Brain microvascular endothelial cell (primary cell): ENCODE data around the gene PPIF.
A peak's percentile ranks its signal among the peaks of the same experiment; 100 is the strongest.

Experiments
- DNase-seq: peaks from one replicate; pipeline ENCODE4 v3.0.0-alpha.2; 2020
- H3K27ac ChIP-seq: fragments of 250-450 bp; sonication (Bioruptor Pico); 2 replicates; pipeline ENCODE4 v1.5.1; 2020; ENCODE audit warnings: mild to moderate bottlenecking, moderate library complexity
- H3K27me3 ChIP-seq: fragments of 250-450 bp; sonication (Bioruptor Pico); replicated peaks from 2 replicates; pipeline ENCODE4 v1.5.1; 2020; ENCODE audit warnings: mild to moderate bottlenecking
- H3K36me3 ChIP-seq: fragments of 250-450 bp; sonication (Bioruptor Pico); replicated peaks from 2 replicates; pipeline ENCODE4 v1.5.1; 2020; ENCODE audit warnings: mild to moderate bottlenecking
- H3K4me3 ChIP-seq: 2 replicates; pipeline ENCODE4 v1.5.1; 2011; ENCODE audit warnings: low read depth, mild to moderate bottlenecking, control low read depth, low read length, moderate library complexity
- CTCF ChIP-seq: IDR thresholded peaks from 2 replicates; pipeline ENCODE4 v1.5.1; 2011; ENCODE audit warnings: low read depth, mild to moderate bottlenecking, moderate library complexity, low read length, control low read depth, inconsistent platforms; ENCODE audit errors: missing control alignments
- in situ Hi-C: cut with HindIII; loops from 2 replicates; pipeline ENCODE4 v1.10.0; 2017; ENCODE audit warnings: low sequenced_read_pairs, low pct_ligation_motif_present

PPIF gene

GRCh38 chr10:79397575-79398303, 50.5 kb downstream of the PPIF start:
- Histone ChIP-seq H3K36me3 (peaks cover 3% of the 10 kb centered on the region), H3K27me3 (no peaks in the 10 kb centered on the region), H3K4me3 (no peak overlapping the region), H3K27ac (no peak overlapping the region)
- in situ Hi-C loops = no loop called here
- DNase-seq = no peak
- TF ChIP-seq CTCF = no peak

GRCh38 chr10:79398642-79399041, 51.4 kb downstream of the PPIF start:
- no peak overlapping the region for H3K4me3 ChIP-seq
- in situ Hi-C loops = no loop called here
- TF ChIP-seq CTCF = no peak
- no peak for DNase-seq
- H3K36me3 ChIP-seq = peaks cover 3% of the 10 kb centered on the region
- H3K27me3 ChIP-seq = no peaks in the 10 kb centered on the region
- peak overlapping the region; percentile 94 for H3K27ac ChIP-seq

- peak overlapping the region; percentile 94 for H3K27ac ChIP-seq
These were observed 52.1 kb downstream of the PPIF start for GRCh38 chr10:79399223-79399831.

GRCh38 chr10:79400146-79401004, 53.1 kb downstream of the PPIF start:
- Histone ChIP-seq H3K4me3 (no peak overlapping the region), H3K27ac (no peak overlapping the region), H3K36me3 (no peaks in the 10 kb centered on the region), H3K27me3 (no peaks in the 10 kb centered on the region)
- peak; percentile 87 for TF ChIP-seq CTCF
- DNase-seq = no peak
- in situ Hi-C loops = no loop called here

More at GRCh38 chr10:79399223-79399831, 52.1 kb downstream of the PPIF start:
- DNase-seq = peak; percentile 90
- H3K36me3 ChIP-seq = peaks cover under 1% of the 10 kb centered on the region
- no peak for TF ChIP-seq CTCF
- peak overlapping the region; percentile 12 for H3K4me3 ChIP-seq
- in situ Hi-C loops = no loop called here
- H3K27me3 ChIP-seq = no peaks in the 10 kb centered on the region

- no peak for TF ChIP-seq CTCF
- H3K27ac ChIP-seq = no peak overlapping the region
- H3K27me3 ChIP-seq = no peaks in the 10 kb centered on the region
- H3K36me3 ChIP-seq = no peaks in the 10 kb centered on the region
- DNase-seq = no peak
- in situ Hi-C loops = no loop called here
- H3K4me3 ChIP-seq = no peak overlapping the region
These were observed 54.0 kb downstream of the PPIF start for GRCh38 chr10:79401015-79401921.
